Naive thymus-derived CD4-positive, alpha-beta T cell (primary cell): Measurements from ENCODE around the gene DACH2. TPM values are rescaled to one million over a fixed set of nuclear protein-coding genes. Genes with fewer than 3 reads are reported as not detected.

Experiments used
- ATAC-seq: fragments of 150-1000 bp; cut with Tn5 transposase; 2 replicates; pipeline ENCODE4 v1.10.0; 2021; ENCODE audit warnings: mild to moderate bottlenecking, moderate library complexity
- CTCF ChIA-PET: fragments of 350-600 bp; sonication (Branson Sonifier 250); formaldehyde crosslinking; loops from one replicate; lab custom pipeline; 2021; ENCODE audit warnings: antibody characterized with exemption; lab: Charles Lee
- POLR2A ChIA-PET: fragments of 350-600 bp; sonication (Branson Sonifier 250); formaldehyde crosslinking; loops from one replicate; lab custom pipeline; 2021; ENCODE audit warnings: antibody characterized with exemption, inconsistent platforms; lab: Charles Lee
- DNase-seq, 9 donors: peaks; one replicate each; pipeline versions ENCODE4 v3.0.0 to v3.0.0-alpha.2; 2020 to 2022; ENCODE audit warnings: mixed read lengths in 1 of 9
- H3K27ac ChIP-seq: one replicate; pipeline ENCODE4 v1.7.0; 2013; ENCODE audit warnings: mild to moderate bottlenecking, low read depth, low read length, moderate library complexity
- H3K27me3 ChIP-seq, 2 donors: one replicate each; pipeline ENCODE4 v1.7.0; 2013; ENCODE audit warnings: low read length in 2 of 2, mild to moderate bottlenecking in 2 of 2, moderate library complexity in 2 of 2; ENCODE audit not compliant: control insufficient read depth in 2 of 2, insufficient read depth in 2 of 2
- H3K36me3 ChIP-seq, 3 experiments: 1 replicate in 2 of 3; 2 replicates in 1 of 3; pipeline ENCODE4 v1.7.0; 2013; ENCODE audit warnings: low read length in 3 of 3, mild to moderate bottlenecking in 3 of 3, moderate library complexity in 1 of 3; ENCODE audit not compliant: insufficient read depth in 3 of 3, control insufficient read depth in 2 of 3
- H3K4me1 ChIP-seq, 2 donors: one replicate each; pipeline ENCODE4 v1.7.0; 2013; ENCODE audit warnings: low read length in 2 of 2, mild to moderate bottlenecking in 2 of 2, moderate library complexity in 1 of 2; ENCODE audit not compliant: control insufficient read depth in 2 of 2, insufficient read depth in 2 of 2
- H3K4me3 ChIP-seq: 2 replicates; pipeline ENCODE4 v1.7.0; 2013; ENCODE audit warnings: mild to moderate bottlenecking, low read length
- H3K9me3 ChIP-seq, 3 experiments: 1 replicate in 2 of 3; 2 replicates in 1 of 3; pipeline ENCODE4 v1.7.0; 2013; ENCODE audit warnings: low read length in 3 of 3; ENCODE audit not compliant: control insufficient read depth in 2 of 3
- H3K27ac Mint-ChIP-seq, 9 donors: one replicate each; pipeline ENCODE4 v1.8.0; 2020 to 2022; ENCODE audit warnings: mixed read lengths in 9 of 9, mild to moderate bottlenecking in 8 of 9, moderate library complexity in 5 of 9, inconsistent platforms in 2 of 9
- H3K27me3 Mint-ChIP-seq, 5 donors: one replicate each; pipeline ENCODE4 v1.8.0; 2021 to 2022; ENCODE audit warnings: mixed read lengths in 5 of 5, mild to moderate bottlenecking in 1 of 5
- H3K36me3 Mint-ChIP-seq, 5 donors: one replicate each; pipeline ENCODE4 v1.8.0; 2020 to 2022; ENCODE audit warnings: mixed read lengths in 5 of 5, mild to moderate bottlenecking in 3 of 5, inconsistent platforms in 1 of 5
- H3K4me1 Mint-ChIP-seq, 7 donors: one replicate each; pipeline ENCODE4 v1.8.0; 2020 to 2022; ENCODE audit warnings: mixed read lengths in 7 of 7, mild to moderate bottlenecking in 3 of 7, inconsistent platforms in 1 of 7
- H3K4me3 Mint-ChIP-seq, 10 donors: one replicate each; pipeline ENCODE4 v1.8.0; 2020 to 2022; ENCODE audit warnings: mild to moderate bottlenecking in 10 of 10, mixed read lengths in 10 of 10, moderate library complexity in 6 of 10, inconsistent platforms in 2 of 10
- H3K9me3 Mint-ChIP-seq, 11 donors: one replicate each; pipeline ENCODE4 v1.8.0; 2020 to 2022; ENCODE audit warnings: mixed read lengths in 11 of 11, mild to moderate bottlenecking in 4 of 11, inconsistent platforms in 1 of 11, moderate library complexity in 1 of 11
- intact Hi-C, 2 donors: fragments of 100-400 bp; cut with micrococcal nuclease; formaldehyde crosslinking; loops; one replicate each; pipeline ENCODE4 v1.15.1; 2023
- polyA plus RNA-seq, 2 donors: library from polyadenylated mRNA; unstranded; fragments of 300-500 nt; fragmentation: Illumina TruSeq; gene quantifications; one replicate each; pipeline ENCODE4 v1.2.3, GENCODE V29; 2021
- total RNA-seq, 6 experiments: library from RNA in 5 of 6; stranded (reverse) in 5 of 6; gene quantifications; 1 replicate in 5 of 6; 2 replicates in 1 of 6; pipeline ENCODE4 v1.2.3 and lab custom pipeline; 2021 to 2026

Gene DACH2
- total and polyA plus RNA-seq, 7 experiments from 2014 or later, result not detected

DNA sequence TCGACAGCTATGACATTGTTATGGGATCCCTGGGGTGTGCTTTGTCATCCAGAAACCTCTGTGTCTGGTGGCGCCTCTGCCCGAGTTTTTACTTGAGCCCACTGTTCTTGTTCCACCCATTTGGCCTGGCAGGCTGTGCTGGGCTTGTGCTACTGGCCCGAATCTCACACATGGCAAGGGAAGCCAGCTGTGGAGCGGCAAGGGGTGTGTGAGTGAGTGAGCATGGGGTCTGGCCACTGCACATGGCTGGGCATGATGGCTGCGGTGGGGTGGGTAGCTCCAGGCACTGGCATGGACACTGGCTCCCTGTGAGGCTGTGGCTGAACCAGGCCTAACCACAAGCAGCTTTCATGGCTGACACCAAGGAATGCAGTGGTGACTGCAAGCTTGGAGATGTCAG, 89.2 kb downstream of the DACH2 start:
- Histone ChIP-seq H3K9me3 (peaks cover 0 to 8% (median 0%) of the 10 kb centered on the region in 3 experiments), H3K36me3 (no peaks in the 10 kb centered on the region), H3K27me3 (no peaks in the 10 kb centered on the region), H3K27ac (no peak overlapping the region), H3K4me1 (no peaks in the 10 kb centered on the region), H3K4me3 (no peak overlapping the region)
- intact Hi-C loops, result no loop called here
- no peak overlapping the region for H3K4me3 Mint-ChIP-seq
- H3K4me1 Mint-ChIP-seq, result no peaks in the 10 kb centered on the region
- ChIA-PET CTCF (no interaction called here), POLR2A (no interaction called here)
- no peak for ATAC-seq
- DNase-seq, result no peak
- H3K9me3 Mint-ChIP-seq, result peaks cover 0 to 13% (median 8%) of the 10 kb centered on the region in 11 donors
- no peak overlapping the region for H3K27ac Mint-ChIP-seq
- no peaks in the 10 kb centered on the region for H3K27me3 Mint-ChIP-seq
- peaks cover 0 to 5% (median 0%) of the 10 kb centered on the region in 5 donors for H3K36me3 Mint-ChIP-seq

GRCh38 chrX:86241547-86241946, 93.3 kb downstream of the DACH2 start:
- DNase-seq, result no peak
- POLR2A ChIA-PET, result no interaction called here
- Mint-ChIP-seq H3K9me3 (peaks cover 0 to 16% (median 8%) of the 10 kb centered on the region in 11 donors), H3K4me3 (no peak overlapping the region), H3K36me3 (peaks cover 0 to 5% (median 0%) of the 10 kb centered on the region in 5 donors), H3K27ac (no peak overlapping the region), H3K27me3 (no peaks in the 10 kb centered on the region), H3K4me1 (no peaks in the 10 kb centered on the region)
- no peaks in the 10 kb centered on the region for H3K27me3 ChIP-seq
- ATAC-seq, result no peak
- H3K4me3 ChIP-seq, result no peak overlapping the region
- H3K9me3 ChIP-seq, result peaks cover 0 to 8% (median 0%) of the 10 kb centered on the region in 3 experiments
- H3K36me3 ChIP-seq, result no peaks in the 10 kb centered on the region
- H3K4me1 ChIP-seq, result no peaks in the 10 kb centered on the region
- H3K27ac ChIP-seq, result no peak overlapping the region
- intact Hi-C loops, result no loop called here
- CTCF ChIA-PET, result no interaction called here

DNA sequence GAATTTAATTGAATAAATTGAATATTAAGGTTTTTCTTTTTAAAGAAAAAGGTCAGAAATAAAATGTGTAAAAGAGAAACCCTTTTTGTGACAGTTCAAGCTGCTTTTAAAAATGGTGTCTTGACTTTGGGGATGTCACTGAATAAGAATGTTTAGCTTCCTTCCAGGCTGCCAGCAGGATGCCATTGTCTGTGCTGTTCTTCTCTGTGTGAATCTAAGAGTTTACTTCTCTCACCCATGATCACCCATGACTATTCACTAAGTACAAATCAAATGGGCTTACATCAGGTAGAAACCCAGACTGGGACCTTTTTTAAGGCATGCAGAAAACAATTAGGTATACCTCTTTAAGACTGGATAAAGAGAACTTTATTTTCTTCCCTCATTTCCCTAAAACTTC, 115.3 kb downstream of the DACH2 start:
- Histone ChIP-seq H3K9me3 (no peaks in the 10 kb centered on the region), H3K27ac (no peak overlapping the region), H3K4me3 (no peak overlapping the region), H3K27me3 (no peaks in the 10 kb centered on the region), H3K36me3 (no peaks in the 10 kb centered on the region), H3K4me1 (no peaks in the 10 kb centered on the region)
- Mint-ChIP-seq H3K36me3 (no peaks in the 10 kb centered on the region), H3K9me3 (no peaks in the 10 kb centered on the region), H3K27ac (no peak overlapping the region), H3K4me3 (no peak overlapping the region), H3K4me1 (no peaks in the 10 kb centered on the region), H3K27me3 (peaks cover 0 to 4% (median 0%) of the 10 kb centered on the region in 5 donors)
- intact Hi-C loops, result no loop called here
- POLR2A ChIA-PET, result no interaction called here
- ATAC-seq (no peak), DNase-seq (no peak)
- CTCF ChIA-PET, result no interaction called here

DNA sequence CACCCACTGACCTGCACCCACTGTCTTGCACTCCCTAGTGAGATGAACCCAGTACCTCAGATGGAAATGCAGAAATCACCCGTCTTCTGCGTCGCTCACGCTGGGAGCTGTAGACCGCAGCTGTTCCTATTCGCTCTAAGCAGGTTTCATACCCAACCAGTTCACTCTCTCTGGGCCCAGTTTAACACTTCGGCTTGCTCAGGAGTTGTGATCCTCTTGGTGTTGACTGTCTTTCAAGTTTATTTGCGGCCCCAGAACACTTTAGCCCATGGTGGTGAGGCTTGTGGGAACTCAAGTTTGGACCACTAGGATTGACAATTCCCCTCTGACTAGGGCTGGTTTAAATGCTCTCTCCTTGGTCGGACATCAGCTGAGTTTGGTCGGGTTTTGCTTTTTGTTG, 147.0 kb downstream of the DACH2 start:
- POLR2A ChIA-PET, result no interaction called here

GRCh38 chrX:86322913-86323312, 174.7 kb downstream of the DACH2 start:
- ChIA-PET POLR2A (no interaction called here), CTCF (no interaction called here)
- H3K9me3 Mint-ChIP-seq, result peaks cover 0 to 45% (median 10%) of the 10 kb centered on the region in 11 donors
- ATAC-seq, result no peak
- no peaks in the 10 kb centered on the region for H3K4me1 ChIP-seq
- H3K36me3 ChIP-seq, result no peaks in the 10 kb centered on the region
- H3K4me1 Mint-ChIP-seq, result no peaks in the 10 kb centered on the region
- H3K36me3 Mint-ChIP-seq, result peaks cover 0 to 5% (median 0%) of the 10 kb centered on the region in 5 donors
- H3K27me3 Mint-ChIP-seq, result no peaks in the 10 kb centered on the region
- no peak for DNase-seq
- H3K27me3 ChIP-seq, result no peaks in the 10 kb centered on the region
- H3K27ac ChIP-seq, result no peak overlapping the region
- H3K27ac Mint-ChIP-seq, result no peak overlapping the region
- intact Hi-C loops, result no loop called here
- H3K4me3 ChIP-seq, result no peak overlapping the region
- H3K9me3 ChIP-seq, result peaks cover 0 to 24% (median 0%) of the 10 kb centered on the region in 3 experiments
- no peak overlapping the region for H3K4me3 Mint-ChIP-seq

More for the DNA sequence above, 147.0 kb downstream of the DACH2 start:
- no peak for ATAC-seq
- no peaks in the 10 kb centered on the region for H3K27me3 ChIP-seq
- H3K27ac ChIP-seq, result no peak overlapping the region
- intact Hi-C loops, result no loop called here
- no peaks in the 10 kb centered on the region for H3K36me3 ChIP-seq
- H3K9me3 ChIP-seq, result no peaks in the 10 kb centered on the region
- H3K4me3 Mint-ChIP-seq, result no peak overlapping the region
- DNase-seq, result no peak
- no peak overlapping the region for H3K4me3 ChIP-seq
- no peaks in the 10 kb centered on the region for H3K4me1 ChIP-seq
- no peaks in the 10 kb centered on the region for H3K4me1 Mint-ChIP-seq
- CTCF ChIA-PET, result no interaction called here
- peaks cover 0 to 10% (median 0%) of the 10 kb centered on the region in 11 donors for H3K9me3 Mint-ChIP-seq
- H3K36me3 Mint-ChIP-seq, result peaks cover 0 to 4% (median 0%) of the 10 kb centered on the region in 5 donors
- H3K27ac Mint-ChIP-seq, result no peak overlapping the region
- H3K27me3 Mint-ChIP-seq, result no peaks in the 10 kb centered on the region

DNA sequence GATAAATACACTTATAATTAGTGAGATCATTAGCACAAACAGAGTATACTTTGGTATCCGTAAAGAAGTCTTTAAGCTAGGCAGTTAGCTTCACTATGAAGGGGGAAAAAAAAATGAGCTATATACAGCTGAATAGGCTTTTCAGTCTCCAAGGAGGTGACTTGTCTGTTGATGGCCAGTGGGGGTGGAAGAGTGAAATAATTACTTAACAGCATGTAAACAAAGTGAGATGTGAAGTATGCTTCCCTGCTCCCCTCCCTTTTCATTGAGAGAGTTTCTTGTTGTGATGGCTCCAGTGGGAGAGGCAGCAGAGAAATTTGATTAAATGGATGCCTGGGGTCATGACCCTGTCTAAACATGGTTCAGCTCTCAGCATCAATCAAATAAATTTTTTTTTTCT, 180.9 kb downstream of the DACH2 start:
- Histone ChIP-seq H3K27ac (no peak overlapping the region), H3K27me3 (no peaks in the 10 kb centered on the region), H3K9me3 (peaks cover 0 to under 1% (median 0%) of the 10 kb centered on the region in 3 experiments), H3K4me3 (no peak overlapping the region), H3K4me1 (no peaks in the 10 kb centered on the region), H3K36me3 (no peaks in the 10 kb centered on the region)
- Mint-ChIP-seq H3K27me3 (no peaks in the 10 kb centered on the region), H3K36me3 (no peaks in the 10 kb centered on the region), H3K27ac (no peak overlapping the region), H3K9me3 (peaks cover 0 to 6% (median under 1%) of the 10 kb centered on the region in 11 donors), H3K4me3 (no peak overlapping the region), H3K4me1 (no peaks in the 10 kb centered on the region)
- ChIA-PET POLR2A (no interaction called here), CTCF (no interaction called here)
- no peak for DNase-seq
- no peak for ATAC-seq
- intact Hi-C loops, result no loop called here

- no peaks in the 10 kb centered on the region for H3K4me1 Mint-ChIP-seq
- no peak for ATAC-seq
- H3K27ac ChIP-seq, result no peak overlapping the region
- H3K36me3 ChIP-seq, result no peaks in the 10 kb centered on the region
- no peaks in the 10 kb centered on the region for H3K27me3 ChIP-seq
- ChIA-PET CTCF (no interaction called here), POLR2A (no interaction called here)
- no peak overlapping the region for H3K4me3 ChIP-seq
- H3K9me3 Mint-ChIP-seq, result peaks cover 0 to 2% (median 0%) of the 10 kb centered on the region in 11 donors
- H3K27ac Mint-ChIP-seq, result no peak overlapping the region
- DNase-seq, result no peak
- H3K27me3 Mint-ChIP-seq, result no peaks in the 10 kb centered on the region
- intact Hi-C loops, result no loop called here
- H3K36me3 Mint-ChIP-seq, result no peaks in the 10 kb centered on the region
- no peak overlapping the region for H3K4me3 Mint-ChIP-seq
- H3K4me1 ChIP-seq, result no peaks in the 10 kb centered on the region
- no peaks in the 10 kb centered on the region for H3K9me3 ChIP-seq
Measured at GRCh38 chrX:86348669-86349068, 200.4 kb downstream of the DACH2 start.
